OCI-LY7 (cell line): ENCODE results near the gene PTPN14. TPM values are rescaled to one million over a fixed set of nuclear protein-coding genes. Genes with fewer than 3 reads are reported as not detected.

ENCODE experiments used
- BruUV-seq: library from RNA; stranded (reverse); fragments of 400-500 nt; replicated peaks from 2 replicates; lab custom pipeline; 2021; lab: Mats Ljungman, UMichigan
- CTCF ChIA-PET: fragments of 300-600 bp; sonication (Branson Sonifier 250); formaldehyde crosslinking; loops from one replicate; lab custom pipeline; 2022; ENCODE audit warnings: antibody characterized with exemption; ENCODE audit not compliant: unreplicated experiment; lab: Charles Lee
- POLR2A ChIA-PET: fragments of 300-600 bp; sonication (Branson Sonifier 250); formaldehyde crosslinking; loops from one replicate; lab custom pipeline; 2022; ENCODE audit warnings: antibody characterized with exemption; lab: Charles Lee
- DNase-seq: peaks from one replicate; pipeline ENCODE4 v3.0.0-alpha.2; 2015; ENCODE audit warnings: low spot score
- H2AFZ ChIP-seq: fragments of 200-600 bp; sonication (generic), shearing (Covaris generic); 2 replicates; pipeline ENCODE4 v1.6.1; 2014; ENCODE audit warnings: mild to moderate bottlenecking, antibody characterized with exemption, low read length, moderate library complexity
- H3K27ac ChIP-seq: fragments of 200-600 bp; sonication (generic); 2 replicates; pipeline ENCODE4 v1.5.1; 2014; ENCODE audit warnings: mixed run types, low read depth, mild to moderate bottlenecking, moderate library complexity, low read length, inconsistent platforms; ENCODE audit not compliant: poor library complexity, severe bottlenecking
- H3K36me3 ChIP-seq: fragments of 200-600 bp; sonication (generic); 2 replicates; pipeline ENCODE4 v1.6.1; 2014; ENCODE audit warnings: mild to moderate bottlenecking, antibody characterized with exemption, low read length, moderate library complexity, mixed read lengths; ENCODE audit not compliant: insufficient read depth
- H3K4me1 ChIP-seq: fragments of 200-600 bp; sonication (generic); 2 replicates; pipeline ENCODE4 v1.5.1; 2014; ENCODE audit warnings: mild to moderate bottlenecking, low read length; ENCODE audit not compliant: insufficient read depth, poor library complexity, severe bottlenecking
- H3K4me2 ChIP-seq: fragments of 200-600 bp; sonication (generic); 2 replicates; pipeline ENCODE4 v1.6.1; 2014; ENCODE audit warnings: mild to moderate bottlenecking, low read length
- H3K4me3 ChIP-seq: fragments of 200-600 bp; sonication (generic); 2 replicates; pipeline ENCODE4 v1.5.1; 2014; ENCODE audit warnings: mild to moderate bottlenecking, low read depth, low read length; ENCODE audit not compliant: poor library complexity, severe bottlenecking
- H3K79me2 ChIP-seq: fragments of 200-600 bp; sonication (generic); 2 replicates; pipeline ENCODE4 v1.6.1; 2016; ENCODE audit warnings: low read depth, mild to moderate bottlenecking, low read length, moderate library complexity, mixed read lengths; ENCODE audit not compliant: insufficient read depth
- H3K9me2 ChIP-seq: fragments of 200-600 bp; sonication (generic); 2 replicates; pipeline ENCODE4 v1.6.1; 2016; ENCODE audit warnings: mild to moderate bottlenecking, low read length, mixed read lengths; ENCODE audit not compliant: insufficient read depth
- H3K9me3 ChIP-seq: fragments of 200-600 bp; sonication (generic); 2 replicates; pipeline ENCODE4 v1.6.1; 2014; ENCODE audit warnings: mild to moderate bottlenecking, mixed run types, low read length, mixed read lengths
- H4K20me1 ChIP-seq: fragments of 200-600 bp; sonication (generic); 2 replicates; pipeline ENCODE4 v1.6.1; 2014; ENCODE audit warnings: mild to moderate bottlenecking, antibody characterized with exemption, low read length, moderate library complexity, mixed read lengths; ENCODE audit not compliant: insufficient read depth
- CTCF ChIP-seq: fragments of 200-600 bp; sonication (generic); conservative IDR thresholded peaks from 2 replicates; pipeline ENCODE4 v1.5.1; 2014; ENCODE audit warnings: mild to moderate bottlenecking, antibody characterized with exemption, low read length, moderate library complexity, mixed read lengths
- EZH2phosphoT487 ChIP-seq: fragments of 200-600 bp; sonication (generic); IDR thresholded peaks from 2 replicates; pipeline ENCODE4 v1.6.1; 2018; ENCODE audit warnings: low read depth, borderline replicate concordance, mild to moderate bottlenecking, mixed run types, antibody characterized with exemption, low read length, moderate library complexity, mixed read lengths
- intact Hi-C: fragments of 100-400 bp; cut with micrococcal nuclease; formaldehyde crosslinking; loops from one replicate; pipeline ENCODE4 v1.10.0; 2022; ENCODE audit not compliant: unreplicated experiment
- total RNA-seq, 2 experiments: library from RNA; depleted of rRNA in 1 of 2; stranded (reverse); fragments of >200 nt in 1 of 2; shearing (Covaris generic) in 1 of 2; gene quantifications; 2 replicates each; pipeline ENCODE4 v1.2.3, GENCODE V29; 2014 to 2022

PTPN14 gene
- total RNA-seq, 2 experiments from 2014 or later, result not detected

- ChIA-PET CTCF (no interaction called here), POLR2A (interaction anchor here (2.0 kb wide), 1 partner anchor 7 kb away, joined by 4 read pairs; no protein-coding TSS in a partner anchor)
- Histone ChIP-seq H3K79me2 (no peaks in the 10 kb centered on the region), H3K4me2 (no peak overlapping the region), H3K9me3 (no peaks in the 10 kb centered on the region), H2AFZ (no peak overlapping the region), H3K4me3 (no peak overlapping the region), H3K4me1 (no peaks in the 10 kb centered on the region), H3K36me3 (no peaks in the 10 kb centered on the region), H3K9me2 (no peaks in the 10 kb centered on the region), H4K20me1 (no peaks in the 10 kb centered on the region), H3K27ac (no peak overlapping the region)
- DNase-seq, result no peak
- intact Hi-C loops, result no loop called here
- TF ChIP-seq EZH2phosphoT487 (no peak), CTCF (no peak)
- no TSS peak for BruUV-seq
Observed at GRCh38 chr1:214546886-214547641, 4.3 kb downstream of the PTPN14 start.

- no peak overlapping the region for H3K4me3 ChIP-seq
- H3K79me2 ChIP-seq, result no peaks in the 10 kb centered on the region
Observed at GRCh38 chr1:214546084-214546483, 5.3 kb downstream of the PTPN14 start.

More at GRCh38 chr1:214546084-214546483, 5.3 kb downstream of the PTPN14 start:
- intact Hi-C loops, result no loop called here
- no peaks in the 10 kb centered on the region for H3K4me1 ChIP-seq
- no peaks in the 10 kb centered on the region for H4K20me1 ChIP-seq
- no peaks in the 10 kb centered on the region for H3K9me3 ChIP-seq
- POLR2A ChIA-PET, result interaction anchor here (2.0 kb wide), 1 partner anchor 8 kb away, joined by 4 read pairs; no protein-coding TSS in a partner anchor
- CTCF ChIA-PET, result no interaction called here
- DNase-seq, result no peak
- no peaks in the 10 kb centered on the region for H3K36me3 ChIP-seq
- H3K27ac ChIP-seq, result no peak overlapping the region
- no peak overlapping the region for H2AFZ ChIP-seq
- BruUV-seq, result no TSS peak
- TF ChIP-seq CTCF, result no peak
- TF ChIP-seq EZH2phosphoT487, result no peak
- no peaks in the 10 kb centered on the region for H3K9me2 ChIP-seq
- H3K4me2 ChIP-seq, result no peak overlapping the region
